SKM-1 treated with dmso at 0.1 percent for 144 hours (cell line): ENCODE measurements around the gene SEPTIN2.
"Not testable (repeated sequence)": the region's sequence is repeated elsewhere in the genome, so short reads cannot be mapped to it uniquely, and the experiment has no call there.

Experiments
- DNase-seq: peaks from one replicate; lab custom pipeline; 2025; ENCODE audit not compliant: unreplicated experiment; lab: John Stamatoyannopoulos, UW

The SEPTIN2 gene

DNA sequence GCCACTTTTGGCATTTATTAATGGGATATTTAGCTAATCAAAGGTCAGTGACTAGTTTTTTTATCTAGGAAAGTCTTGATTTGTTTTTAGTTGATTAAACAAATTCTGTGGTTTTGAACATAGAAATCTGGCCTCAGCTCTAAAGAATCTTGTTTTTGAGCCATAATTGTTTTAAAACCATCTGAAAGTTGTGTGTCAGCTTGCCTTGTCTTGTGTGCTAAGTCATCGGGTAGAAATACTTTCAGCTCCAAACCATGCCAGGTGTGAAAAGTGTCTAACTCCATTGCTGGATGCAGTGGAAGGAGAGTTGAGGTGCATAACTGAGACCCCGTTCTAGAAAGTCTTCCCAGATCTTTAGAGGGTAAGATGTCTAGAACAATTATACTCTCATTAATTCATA is 63.1 kb downstream of the SEPTIN2 start:
- no peak for DNase-seq

DNA sequence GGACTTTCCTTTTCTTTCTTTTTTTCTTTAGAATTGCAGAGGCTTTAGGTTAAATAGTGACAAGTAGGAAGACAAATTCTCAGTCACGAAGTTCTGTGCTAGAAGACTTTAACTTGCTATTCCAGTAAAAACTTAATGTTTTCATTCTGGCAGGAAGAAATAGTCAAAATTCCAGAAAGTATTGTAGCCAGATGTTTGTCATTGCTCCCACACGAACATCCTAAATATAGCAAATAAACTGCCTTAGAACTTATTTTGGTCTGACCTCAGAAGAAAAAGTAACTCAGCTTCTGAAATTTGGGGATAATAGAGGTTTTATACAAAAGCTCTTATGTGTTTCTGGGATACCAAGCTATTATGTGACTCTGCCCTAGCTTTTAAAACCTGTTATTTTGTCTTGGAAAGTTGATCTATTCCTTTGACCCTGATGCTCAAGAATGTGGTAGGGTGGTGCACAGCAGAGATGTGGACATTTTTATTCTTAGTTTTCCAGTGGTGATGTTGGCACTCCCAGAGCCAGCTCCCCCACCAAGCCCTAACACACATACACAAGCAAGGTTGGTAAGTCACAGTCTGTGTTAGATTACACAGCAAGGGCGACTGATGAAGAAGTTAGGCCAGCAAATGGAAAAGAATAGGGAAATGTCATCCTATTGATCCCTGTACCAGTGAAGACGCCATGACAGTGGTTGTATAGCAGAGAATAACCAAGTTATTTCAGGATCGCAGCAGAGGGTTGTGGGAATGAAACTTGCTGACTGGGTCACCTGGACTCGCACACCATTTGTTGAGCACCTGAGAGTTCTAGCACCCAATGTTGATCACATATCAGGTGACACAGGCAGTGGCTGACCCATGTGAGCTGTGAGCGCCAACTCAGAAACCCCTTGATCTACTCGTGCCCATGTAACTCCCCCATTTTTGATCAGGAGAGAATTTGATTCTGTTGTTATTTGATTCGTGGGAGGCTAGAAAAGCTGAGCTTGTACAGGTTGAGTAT is 64.1 kb downstream of the SEPTIN2 start:
- no peak for DNase-seq

DNA sequence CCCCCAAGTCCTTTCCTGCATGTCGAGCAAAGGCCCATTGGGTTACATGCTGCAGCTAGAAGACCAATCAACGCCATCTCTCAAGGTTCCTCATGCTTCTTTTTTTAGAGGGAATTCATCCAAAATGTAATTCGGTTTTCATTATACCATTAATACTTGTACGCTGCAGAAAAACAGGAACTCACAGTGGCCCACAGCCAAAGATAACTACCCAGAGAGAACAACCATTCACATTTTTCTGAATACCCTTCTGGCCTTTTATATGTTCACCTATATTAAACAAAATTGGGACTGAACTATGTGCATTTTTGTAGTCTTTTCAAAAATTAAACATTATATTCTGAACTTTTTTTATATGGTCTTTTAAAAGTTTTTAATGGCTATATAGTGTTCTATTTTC is 66.1 kb downstream of the SEPTIN2 start:
- DNase-seq: no peak

DNA sequence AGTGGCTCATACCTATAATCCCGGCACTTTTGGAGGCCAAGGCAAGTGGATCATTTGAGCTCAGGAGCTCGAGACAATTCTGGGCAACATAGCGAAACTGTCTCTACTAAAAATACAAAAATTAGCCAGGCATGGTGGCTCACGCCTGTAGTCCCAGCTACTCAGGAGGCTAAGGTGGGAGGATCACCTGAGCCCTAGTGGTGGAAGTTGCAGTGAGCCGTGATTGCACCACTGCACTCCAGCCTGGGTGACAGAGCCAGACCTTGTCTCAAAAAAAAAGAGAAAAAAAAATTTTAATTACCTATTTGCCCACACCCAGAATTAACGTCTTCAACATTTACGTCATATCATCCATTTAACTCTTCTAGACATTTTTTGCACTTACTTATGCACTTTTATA is 69.7 kb downstream of the SEPTIN2 start:
- DNase-seq: not testable (repeated sequence)

GRCh38 chr2:241386519-241386918 is 70.8 kb downstream of the SEPTIN2 start:
- no peak for DNase-seq

- no peak for DNase-seq
Observed at GRCh38 chr2:241389697-241390096, 74.0 kb downstream of the SEPTIN2 start.

- DNase-seq: no peak
Observed at GRCh38 chr2:241390301-241391206, 74.8 kb downstream of the SEPTIN2 start.

- no peak for DNase-seq
Observed at GRCh38 chr2:241391892-241392665, 76.4 kb downstream of the SEPTIN2 start.

GRCh38 chr2:241392753-241393152 is 77.0 kb downstream of the SEPTIN2 start:
- DNase-seq: not testable (repeated sequence)

DNA sequence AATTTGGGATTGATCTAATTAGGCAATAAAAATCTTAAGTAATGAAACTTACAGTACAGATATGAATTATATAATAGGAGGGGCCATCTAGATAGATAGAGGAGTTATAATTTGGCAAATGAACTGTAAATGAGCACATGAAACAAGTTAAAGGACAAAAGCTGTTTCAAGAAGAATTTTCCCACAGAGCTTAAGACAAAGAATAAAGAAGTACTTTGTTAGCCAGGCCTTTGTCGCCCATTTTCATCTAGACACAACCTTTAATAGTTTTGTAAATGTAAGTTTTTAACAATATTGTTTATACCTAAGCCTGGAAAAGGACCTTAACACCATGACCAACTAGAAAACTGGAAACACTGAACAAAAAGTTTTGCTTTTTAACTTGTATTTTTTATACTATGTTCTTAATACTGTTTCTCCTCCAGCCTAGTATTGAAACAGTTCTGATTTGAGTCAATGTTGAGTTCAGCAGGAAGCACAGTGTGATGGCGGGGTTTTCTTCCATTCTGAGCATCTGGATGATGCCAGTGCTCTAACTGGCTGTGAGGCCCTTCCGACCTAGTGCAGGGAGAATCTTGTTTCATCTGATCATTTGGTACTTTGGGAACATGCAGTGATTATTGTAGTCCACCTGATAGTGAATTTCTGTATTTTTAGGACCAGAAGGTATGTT is 77.9 kb downstream of the SEPTIN2 start:
- DNase-seq: no peak

- DNase-seq: not testable (repeated sequence)
Observed at GRCh38 chr2:241396809-241397208, 81.1 kb downstream of the SEPTIN2 start.

DNA sequence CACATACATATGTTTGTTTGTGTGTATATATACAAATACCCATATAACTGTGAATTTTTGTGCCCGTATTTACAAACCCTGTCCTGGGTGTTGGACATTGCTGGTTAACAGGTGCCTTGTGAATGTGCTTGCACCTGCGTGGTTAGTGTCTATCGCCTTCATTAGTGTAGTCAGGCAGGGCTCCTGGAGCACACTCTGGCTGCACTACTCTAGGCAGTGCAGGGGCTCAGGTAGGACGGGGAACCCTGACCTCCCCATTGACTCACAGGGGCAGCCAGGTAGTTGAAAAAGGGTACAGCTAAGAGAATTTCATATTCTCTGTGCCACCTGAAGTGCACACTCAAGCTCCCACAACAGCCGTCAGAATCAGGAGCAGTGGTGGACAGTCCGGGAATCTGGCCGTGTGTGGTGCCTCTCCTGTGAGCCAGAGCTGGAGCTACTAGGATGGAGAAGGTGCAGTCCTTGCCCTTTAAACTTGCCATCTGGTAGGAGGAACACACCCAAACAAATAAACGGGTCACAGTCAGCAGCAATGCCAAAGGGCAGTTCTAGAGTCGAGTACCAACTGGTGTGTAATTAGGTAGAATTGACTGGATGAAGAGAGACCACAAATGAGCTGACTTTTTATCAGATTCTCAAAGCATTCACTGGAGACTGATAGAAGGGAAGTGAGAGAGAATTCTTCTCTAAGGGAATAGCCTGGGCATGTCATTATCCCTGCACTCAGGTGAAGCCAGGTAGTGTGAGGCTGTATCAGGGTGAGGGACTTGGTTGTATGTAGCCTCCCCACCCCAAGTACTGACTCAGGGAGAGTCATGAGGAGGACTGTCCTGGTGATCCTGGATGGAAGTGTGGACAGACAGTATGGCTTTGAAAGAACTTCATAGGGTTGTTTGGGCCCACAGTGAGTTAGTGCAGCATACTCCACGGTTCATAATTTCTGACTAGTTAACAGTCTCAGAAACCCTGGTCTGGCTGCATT is 84.5 kb downstream of the SEPTIN2 start:
- DNase-seq: no peak
